Small intestine (tissue), 7 donors: ENCODE measurements around the gene F12. TPM values are rescaled to one million over a fixed set of nuclear protein-coding genes. Genes with fewer than 3 reads are reported as not detected.
A peak's percentile ranks its signal among the peaks of the same experiment; 100 is the strongest.

Source experiments
- DNase-seq, 2 donors: peaks; one replicate each; pipeline versions ENCODE4 v3.0.0 to v3.0.0-alpha.2; 2013
- FAIRE-seq: peaks from 2 replicates; lab custom pipeline; 2012; peaks lifted over from hg19 to GRCh38; lab: Jason Lieb, UNC
- H3K27ac ChIP-seq, 3 donors: one replicate each; pipeline ENCODE4 v1.5.1; 2013; ENCODE audit warnings: low read length in 2 of 3, mild to moderate bottlenecking in 2 of 3, control low read depth in 1 of 3, inconsistent platforms in 1 of 3, low read depth in 1 of 3, moderate library complexity in 1 of 3
- H3K27me3 ChIP-seq, 3 donors: one replicate each; pipeline ENCODE4 v1.6.1; 2013; ENCODE audit warnings: low read length in 3 of 3, inconsistent platforms in 1 of 3; ENCODE audit not compliant: control insufficient read depth in 3 of 3, insufficient read depth in 3 of 3
- H3K36me3 ChIP-seq, 3 donors: one replicate each; pipeline ENCODE4 v1.6.1; 2013; ENCODE audit warnings: low read length in 3 of 3, inconsistent platforms in 1 of 3, low read depth in 1 of 3, mild to moderate bottlenecking in 1 of 3, moderate library complexity in 1 of 3; ENCODE audit not compliant: control insufficient read depth in 3 of 3, insufficient read depth in 2 of 3
- H3K4me1 ChIP-seq, 3 donors: one replicate each; pipeline ENCODE4 v1.6.1; 2013; ENCODE audit warnings: low read length in 2 of 3, inconsistent platforms in 1 of 3, low read depth in 1 of 3, mild to moderate bottlenecking in 1 of 3, moderate library complexity in 1 of 3; ENCODE audit not compliant: control insufficient read depth in 3 of 3, insufficient read depth in 2 of 3
- H3K4me3 ChIP-seq, 3 donors: one replicate each; pipeline ENCODE4 v1.5.1; 2013; ENCODE audit warnings: low read length in 3 of 3, control low read depth in 1 of 3, inconsistent platforms in 1 of 3, low read depth in 1 of 3, mild to moderate bottlenecking in 1 of 3, moderate library complexity in 1 of 3
- H3K9me3 ChIP-seq, 2 donors: one replicate each; pipeline ENCODE4 v1.6.1; 2013; ENCODE audit warnings: low read depth in 1 of 2, low read length in 1 of 2; ENCODE audit not compliant: control insufficient read depth in 2 of 2, insufficient read depth in 1 of 2
- WGBS, 3 donors: extraction: QIAGEN DNeasy Blood & Tissue Kit; methylation state at CpG; one replicate each; pipeline ENCODE4 v1.1.7; 2013; 5-methylcytosine and 5-hydroxymethylcytosine counted together
- polyA plus RNA-seq, 4 donors: library from polyadenylated mRNA; stranded (reverse) in 3 of 4; unstranded in 1 of 4; fragments of 200-250 nt in 3 of 4; fragments of 120-200 nt in 1 of 4; gene quantifications; one replicate each; pipeline versions ENCODE4 v1.2.1 to v1.2.3, GENCODE V29; 2013
- donor health status: healthy with polysubstance abuse.
- donor health status: control.
- donor health status: control.
- donor health status: Bipolar disorder and iron deficiency.
- donor health status: healthy.

F12 gene
- polyA plus RNA-seq, 4 donors: 0.28 to 22.4 (median 18.6) TPM

DNA sequence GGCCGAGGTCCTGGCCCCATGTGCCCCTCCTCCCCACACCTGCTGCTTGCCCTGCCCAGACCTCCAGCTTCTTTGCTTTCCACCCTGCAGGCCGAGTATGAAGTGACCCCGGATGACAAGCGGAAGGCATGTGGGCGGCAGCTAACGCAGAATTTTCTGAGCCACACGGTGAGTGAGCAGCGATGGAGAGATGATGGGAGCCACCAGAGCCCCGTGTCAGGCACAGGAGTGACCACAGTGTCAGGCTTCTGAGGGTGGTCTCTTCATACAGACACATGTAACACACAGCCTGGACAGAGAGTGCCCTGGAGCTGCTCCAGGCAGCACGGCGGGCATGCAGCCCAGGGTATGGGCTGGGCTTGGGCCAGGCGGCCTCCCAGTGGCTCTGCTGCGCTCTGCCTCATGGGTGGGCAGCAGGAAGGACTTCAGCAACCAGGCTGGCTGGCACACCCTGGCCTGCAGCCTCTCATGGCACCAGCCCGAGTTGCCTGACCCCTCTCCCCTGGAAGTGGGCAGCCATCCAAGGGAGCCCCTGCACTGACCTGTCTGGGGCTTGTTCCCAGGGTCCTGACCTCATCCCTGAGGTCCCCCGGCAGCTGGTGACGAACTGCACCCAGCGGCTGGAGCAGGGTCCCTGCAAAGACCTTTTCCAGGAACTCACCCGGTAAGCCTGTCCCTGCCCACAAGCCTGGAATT lies 22.9 kb upstream of the F12 start:
- Histone ChIP-seq H3K4me3 (no peak overlapping the region), H3K27ac (peak overlapping the region in 2 of 3 donors; percentile 16 to 34), H3K27me3 (no peaks in the 10 kb centered on the region), H3K36me3 (peaks cover 11 to 81% (median 13%) of the 10 kb centered on the region in 3 donors), H3K9me3 (no peaks in the 10 kb centered on the region), H3K4me1 (peaks cover 0 to 13% (median 12%) of the 10 kb centered on the region in 3 donors)
- FAIRE-seq (no peak), DNase-seq (no peak)
- WGBS, 3 donors: 75 to 84% (median 82%) methylated on average over 18 of the region's 18 CpGs

- H3K4me3 ChIP-seq: no peak overlapping the region
- FAIRE-seq (no peak), DNase-seq (peak in 1 of 2 donors; percentile 49)
- peak overlapping the region in 2 of 3 donors; percentile 34 to 65 for H3K27ac ChIP-seq
- peaks cover 11 to 75% (median 11%) of the 10 kb centered on the region in 3 donors for H3K36me3 ChIP-seq
- H3K4me1 ChIP-seq: peaks cover 0 to 17% (median 13%) of the 10 kb centered on the region in 3 donors
- H3K9me3 ChIP-seq: no peaks in the 10 kb centered on the region
- WGBS, 3 donors: 63 to 77% (median 71%) methylated on average over 29 of the region's 29 CpGs
- H3K27me3 ChIP-seq: no peaks in the 10 kb centered on the region
Observed at GRCh38 chr5:177431317-177432142, 22.2 kb upstream of the F12 start.

DNA sequence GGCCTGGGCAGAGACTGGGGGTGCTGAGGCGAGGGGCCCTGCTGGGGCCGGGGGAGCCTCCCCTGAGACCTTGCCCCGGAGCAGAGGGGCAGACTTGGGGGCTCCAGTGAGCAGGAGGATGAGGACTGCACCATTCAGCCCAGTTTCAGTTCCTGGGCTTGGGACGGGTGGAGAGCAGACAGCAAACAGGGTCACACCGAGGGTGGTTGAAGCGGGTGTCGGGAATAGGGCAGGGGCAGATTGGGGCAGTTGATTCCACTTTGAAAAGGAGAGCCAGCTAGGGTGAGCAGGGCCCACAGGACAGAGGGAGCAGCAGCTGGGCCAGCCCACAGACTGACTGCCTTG lies 21.6 kb upstream of the F12 start:
- Histone ChIP-seq H3K4me3 (no peak overlapping the region), H3K27ac (peak overlapping the region in 2 of 3 donors; percentile 27 to 65), H3K27me3 (no peaks in the 10 kb centered on the region), H3K9me3 (no peaks in the 10 kb centered on the region), H3K4me1 (peaks cover 0 to 17% (median 13%) of the 10 kb centered on the region in 3 donors), H3K36me3 (peaks cover 9 to 69% (median 11%) of the 10 kb centered on the region in 3 donors)
- DNase-seq (no peak), FAIRE-seq (no peak)
- 69 to 90% (median 80%) methylated on average over 7 of the region's 7 CpGs for WGBS, 3 donors

DNA sequence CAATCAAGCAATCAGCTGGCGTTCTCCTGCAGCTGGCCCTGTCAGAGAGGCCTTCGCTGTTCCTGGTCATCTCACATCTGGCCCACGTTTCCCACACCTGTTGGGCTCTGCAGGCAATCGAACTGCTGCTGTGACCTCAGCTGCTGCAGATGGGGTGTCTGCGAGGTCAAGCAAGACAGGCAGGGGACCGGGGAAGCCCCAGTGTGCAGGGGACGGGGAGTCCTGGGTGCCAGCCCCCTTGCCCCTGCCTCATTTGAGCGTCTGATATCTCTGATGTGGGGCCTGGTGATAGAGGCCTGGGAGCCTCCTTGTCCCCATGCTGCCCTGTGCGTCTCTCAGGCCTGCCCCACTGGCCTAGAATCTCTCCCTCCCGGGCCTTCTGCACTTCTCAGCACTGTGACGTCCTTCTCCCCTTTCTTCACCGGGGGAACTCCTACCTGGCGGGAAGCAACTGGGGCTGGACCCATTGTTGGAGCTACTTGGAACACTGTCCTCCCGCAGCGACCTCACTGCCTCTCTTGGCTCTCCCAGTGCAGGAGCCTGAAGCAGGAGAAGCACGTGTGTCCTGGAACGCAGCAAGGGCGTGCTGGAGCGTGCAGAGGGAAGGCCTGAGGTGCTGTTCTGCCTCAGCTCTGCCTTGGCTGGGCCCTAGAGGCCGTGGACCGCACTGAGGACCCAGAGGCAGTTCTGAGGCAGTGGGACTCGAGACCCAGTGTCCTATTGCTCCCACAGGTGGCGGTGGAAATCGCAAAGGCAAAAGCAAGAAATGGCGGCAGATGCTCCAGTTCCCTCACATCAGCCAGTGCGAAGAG lies 21.0 kb upstream of the F12 start:
- Histone ChIP-seq H3K9me3 (no peaks in the 10 kb centered on the region), H3K4me1 (peaks cover 0 to 21% (median 13%) of the 10 kb centered on the region in 3 donors), H3K4me3 (no peak overlapping the region), H3K27ac (peak overlapping the region in 2 of 3 donors; percentile 27 to 65), H3K27me3 (no peaks in the 10 kb centered on the region), H3K36me3 (peaks cover 6 to 63% (median 11%) of the 10 kb centered on the region in 3 donors)
- 80 to 88% (median 81%) methylated on average over 24 to 26 of the region's 26 CpGs for WGBS, 3 donors
- DNase-seq: no peak
- FAIRE-seq: no peak

GRCh38 chr5:177429248-177430040 lies 20.1 kb upstream of the F12 start:
- no peak for FAIRE-seq
- 68 to 82% (median 80%) methylated on average over 6 of the region's 6 CpGs for WGBS, 3 donors

GRCh38 chr5:177428574-177429217 lies 19.3 kb upstream of the F12 start:
- WGBS, 3 donors: 74 to 83% (median 76%) methylated on average over 10 of the region's 10 CpGs
- H3K27ac ChIP-seq: peak overlapping the region in 2 of 3 donors; percentile 15 to 77
- H3K4me1 ChIP-seq: peaks cover 0 to 23% (median 13%) of the 10 kb centered on the region in 3 donors
- H3K4me3 ChIP-seq: no peak overlapping the region
- FAIRE-seq (no peak), DNase-seq (no peak)
- peaks cover 5 to 47% (median 6%) of the 10 kb centered on the region in 3 donors for H3K36me3 ChIP-seq
- H3K27me3 ChIP-seq: no peaks in the 10 kb centered on the region
- H3K9me3 ChIP-seq: no peaks in the 10 kb centered on the region

More at GRCh38 chr5:177429248-177430040, 20.1 kb upstream of the F12 start:
- no peaks in the 10 kb centered on the region for H3K27me3 ChIP-seq
- peaks cover 5 to 54% (median 6%) of the 10 kb centered on the region in 3 donors for H3K36me3 ChIP-seq
- H3K9me3 ChIP-seq: no peaks in the 10 kb centered on the region
- peak overlapping the region in 2 of 3 donors; percentile 24 to 77 for H3K27ac ChIP-seq
- peak in 1 of 2 donors; percentile 58 for DNase-seq
- H3K4me1 ChIP-seq: peaks cover 0 to 23% (median 13%) of the 10 kb centered on the region in 3 donors
- H3K4me3 ChIP-seq: no peak overlapping the region

DNA sequence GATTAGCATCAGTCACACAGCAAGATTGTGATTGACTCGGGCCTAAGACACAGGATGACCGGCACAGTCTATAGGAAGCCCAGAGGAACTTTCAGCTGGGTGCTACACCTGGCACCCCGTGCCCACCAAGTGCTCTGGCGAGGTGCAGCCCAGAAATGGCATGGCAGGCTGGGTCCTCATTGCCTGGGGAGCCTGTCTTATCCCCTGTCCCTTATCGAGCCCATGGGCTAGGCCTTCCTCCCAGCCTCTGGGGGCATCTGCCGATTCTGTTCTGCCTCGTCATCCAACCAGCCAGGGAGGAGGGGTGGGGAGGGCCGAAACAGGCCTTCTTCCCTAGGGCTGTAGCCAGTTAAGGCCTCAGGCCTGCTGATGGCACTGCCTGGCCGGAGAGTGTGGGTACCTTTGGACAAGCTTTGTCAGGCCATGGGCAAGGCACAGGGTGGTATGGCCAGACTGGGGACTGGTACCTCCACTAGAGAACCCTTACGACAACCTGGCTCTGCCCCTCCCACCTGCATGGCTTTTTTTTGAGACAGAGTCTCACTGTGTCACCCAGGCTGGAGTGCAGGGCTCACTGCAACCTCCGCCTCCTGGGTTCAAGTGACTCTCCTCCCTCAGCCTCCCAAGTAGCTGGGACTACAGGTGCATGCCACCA lies 18.7 kb upstream of the F12 start:
- no peaks in the 10 kb centered on the region for H3K27me3 ChIP-seq
- WGBS, 3 donors: 64 to 68% (median 64%) methylated on average over 11 of the region's 11 CpGs
- peaks cover 0 to 23% (median 13%) of the 10 kb centered on the region in 3 donors for H3K4me1 ChIP-seq
- DNase-seq: no peak
- no peak for FAIRE-seq
- H3K4me3 ChIP-seq: peak overlapping the region in 2 of 3 donors; percentile 40 to 90
- H3K27ac ChIP-seq: peak overlapping the region in 2 of 3 donors; percentile 6 to 98
- H3K9me3 ChIP-seq: no peaks in the 10 kb centered on the region
- peaks cover 4 to 40% (median 5%) of the 10 kb centered on the region in 3 donors for H3K36me3 ChIP-seq
